ENCODE results near the gene CERS4. TPM values are rescaled to one million over a fixed set of nuclear protein-coding genes. Genes with fewer than 3 reads are reported as not detected.

CERS4 gene
- total and polyA plus RNA-seq, 10 of the 15 experiments (the other 5 are each of a cell fraction or from before 2014, with no cell fraction given): 0.34 to 62.1 (median 20.7) TPM

DNA sequence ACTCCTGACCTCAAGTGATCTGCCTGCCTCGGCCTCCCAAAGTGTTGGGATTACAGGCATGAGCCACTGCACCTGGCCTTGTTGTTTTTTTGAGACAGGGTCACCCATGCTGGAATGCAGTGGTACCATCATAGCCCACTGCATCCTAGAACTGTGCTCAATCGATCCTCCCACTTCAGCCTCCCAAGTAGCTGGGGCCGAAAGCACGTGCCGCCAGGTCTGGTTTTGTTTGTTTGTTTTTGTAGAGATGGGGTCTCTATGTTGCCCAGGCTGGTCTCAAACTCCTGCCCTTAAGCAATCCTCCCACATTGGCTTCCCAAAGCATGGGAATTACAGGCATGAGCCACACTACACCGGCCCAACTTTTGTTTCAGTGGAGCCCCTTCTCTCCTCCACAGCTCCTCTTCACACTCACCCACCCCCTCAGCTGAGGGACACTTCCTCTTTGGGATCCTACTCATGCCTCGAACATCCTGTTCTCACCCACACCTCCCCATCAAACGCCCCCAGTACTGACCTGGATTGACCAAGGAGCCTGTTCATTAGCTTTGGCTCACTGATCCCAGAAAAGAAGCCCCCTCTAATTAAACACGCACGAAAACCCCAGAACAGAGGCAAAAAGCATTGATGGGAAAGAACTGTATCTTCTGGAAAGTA is 12.8 kb upstream of the CERS4 start (continued):
- TF ChIP-seq, protein P1, sequence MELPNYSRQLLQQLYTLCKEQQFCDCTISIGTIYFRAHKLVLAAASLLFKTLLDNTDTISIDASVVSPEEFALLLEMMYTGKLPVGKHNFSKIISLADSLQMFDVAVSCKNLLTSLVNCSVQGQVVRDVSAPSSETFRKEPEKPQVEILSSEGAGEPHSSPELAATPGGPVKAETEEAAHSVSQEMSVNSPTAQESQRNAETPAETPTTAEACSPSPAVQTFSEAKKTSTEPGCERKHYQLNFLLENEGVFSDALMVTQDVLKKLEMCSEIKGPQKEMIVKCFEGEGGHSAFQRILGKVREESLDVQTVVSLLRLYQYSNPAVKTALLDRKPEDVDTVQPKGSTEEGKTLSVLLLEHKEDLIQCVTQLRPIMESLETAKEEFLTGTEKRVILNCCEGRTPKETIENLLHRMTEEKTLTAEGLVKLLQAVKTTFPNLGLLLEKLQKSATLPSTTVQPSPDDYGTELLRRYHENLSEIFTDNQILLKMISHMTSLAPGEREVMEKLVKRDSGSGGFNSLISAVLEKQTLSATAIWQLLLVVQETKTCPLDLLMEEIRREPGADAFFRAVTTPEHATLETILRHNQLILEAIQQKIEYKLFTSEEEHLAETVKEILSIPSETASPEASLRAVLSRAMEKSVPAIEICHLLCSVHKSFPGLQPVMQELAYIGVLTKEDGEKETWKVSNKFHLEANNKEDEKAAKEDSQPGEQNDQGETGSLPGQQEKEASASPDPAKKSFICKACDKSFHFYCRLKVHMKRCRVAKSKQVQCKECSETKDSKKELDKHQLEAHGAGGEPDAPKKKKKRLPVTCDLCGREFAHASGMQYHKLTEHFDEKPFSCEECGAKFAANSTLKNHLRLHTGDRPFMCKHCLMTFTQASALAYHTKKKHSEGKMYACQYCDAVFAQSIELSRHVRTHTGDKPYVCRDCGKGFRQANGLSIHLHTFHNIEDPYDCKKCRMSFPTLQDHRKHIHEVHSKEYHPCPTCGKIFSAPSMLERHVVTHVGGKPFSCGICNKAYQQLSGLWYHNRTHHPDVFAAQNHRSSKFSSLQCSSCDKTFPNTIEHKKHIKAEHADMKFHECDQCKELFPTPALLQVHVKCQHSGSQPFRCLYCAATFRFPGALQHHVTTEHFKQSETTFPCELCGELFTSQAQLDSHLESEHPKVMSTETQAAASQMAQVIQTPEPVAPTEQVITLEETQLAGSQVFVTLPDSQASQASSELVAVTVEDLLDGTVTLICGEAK (IDR thresholded peaks at IDR 0.05; ENCODE audit: borderline replicate concordance): no peak
- TF ChIP-seq NR2F1 (conservative IDR thresholded peaks at IDR 0.05) (peak; percentile 79), TAF1 (IDR thresholded peaks at IDR 0.05; ENCODE audit: borderline replicate concordance, low read depth, low read length) (no peak), TCF12 (IDR thresholded peaks at IDR 0.05; ENCODE audit: low read depth, low read length) (no peak), ATF7 (IDR thresholded peaks at IDR 0.05; ENCODE audit: low read depth) (peak; percentile 48; the same call in 1 of the 2 replicates), SUZ12 (IDR thresholded peaks at IDR 0.05; ENCODE audit: unreplicated experiment) (no peak), TARDBP (IDR thresholded peaks at IDR 0.05; ENCODE audit: borderline replicate concordance) (no peak), MTA2 (IDR thresholded peaks at IDR 0.05; ENCODE audit: low read depth) (peak; percentile 98), YBX1 (IDR thresholded peaks at IDR 0.05) (no peak), PAX5 (IDR thresholded peaks at IDR 0.05; ENCODE audit: borderline replicate concordance, low read depth, low read length) (peak; percentile 68; the same call in 1 of the 2 replicates), ZNF384 (IDR thresholded peaks at IDR 0.05; ENCODE audit: borderline replicate concordance, low read depth, low read length) (no peak), EGR1 (IDR thresholded peaks at IDR 0.05; ENCODE audit: borderline replicate concordance in 1 of 2, low read depth in 2 of 2, low read length in 2 of 2) (peak in 1 of 2 experiments; percentile 67; a peak in 1 of 3 replicates), CHD1 (IDR thresholded peaks at IDR 0.05; ENCODE audit: low read depth, low read length) (no peak), MEF2B (IDR thresholded peaks at IDR 0.05; ENCODE audit: partially characterized antibody, poor library complexity, severe bottlenecking) (peak; percentile 28), CHD2 (IDR thresholded peaks at IDR 0.05; ENCODE audit: borderline replicate concordance, low read depth, low read length) (no peak)
- TF ChIP-seq, protein P2, sequence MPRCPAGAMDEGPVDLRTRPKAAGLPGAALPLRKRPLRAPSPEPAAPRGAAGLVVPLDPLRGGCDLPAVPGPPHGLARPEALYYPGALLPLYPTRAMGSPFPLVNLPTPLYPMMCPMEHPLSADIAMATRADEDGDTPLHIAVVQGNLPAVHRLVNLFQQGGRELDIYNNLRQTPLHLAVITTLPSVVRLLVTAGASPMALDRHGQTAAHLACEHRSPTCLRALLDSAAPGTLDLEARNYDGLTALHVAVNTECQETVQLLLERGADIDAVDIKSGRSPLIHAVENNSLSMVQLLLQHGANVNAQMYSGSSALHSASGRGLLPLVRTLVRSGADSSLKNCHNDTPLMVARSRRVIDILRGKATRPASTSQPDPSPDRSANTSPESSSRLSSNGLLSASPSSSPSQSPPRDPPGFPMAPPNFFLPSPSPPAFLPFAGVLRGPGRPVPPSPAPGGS (IDR thresholded peaks at IDR 0.05; ENCODE audit: borderline replicate concordance, insufficient read depth, low read depth, low read length, poor library complexity, severe bottlenecking): no peak
- TF ChIP-seq, protein P3, sequence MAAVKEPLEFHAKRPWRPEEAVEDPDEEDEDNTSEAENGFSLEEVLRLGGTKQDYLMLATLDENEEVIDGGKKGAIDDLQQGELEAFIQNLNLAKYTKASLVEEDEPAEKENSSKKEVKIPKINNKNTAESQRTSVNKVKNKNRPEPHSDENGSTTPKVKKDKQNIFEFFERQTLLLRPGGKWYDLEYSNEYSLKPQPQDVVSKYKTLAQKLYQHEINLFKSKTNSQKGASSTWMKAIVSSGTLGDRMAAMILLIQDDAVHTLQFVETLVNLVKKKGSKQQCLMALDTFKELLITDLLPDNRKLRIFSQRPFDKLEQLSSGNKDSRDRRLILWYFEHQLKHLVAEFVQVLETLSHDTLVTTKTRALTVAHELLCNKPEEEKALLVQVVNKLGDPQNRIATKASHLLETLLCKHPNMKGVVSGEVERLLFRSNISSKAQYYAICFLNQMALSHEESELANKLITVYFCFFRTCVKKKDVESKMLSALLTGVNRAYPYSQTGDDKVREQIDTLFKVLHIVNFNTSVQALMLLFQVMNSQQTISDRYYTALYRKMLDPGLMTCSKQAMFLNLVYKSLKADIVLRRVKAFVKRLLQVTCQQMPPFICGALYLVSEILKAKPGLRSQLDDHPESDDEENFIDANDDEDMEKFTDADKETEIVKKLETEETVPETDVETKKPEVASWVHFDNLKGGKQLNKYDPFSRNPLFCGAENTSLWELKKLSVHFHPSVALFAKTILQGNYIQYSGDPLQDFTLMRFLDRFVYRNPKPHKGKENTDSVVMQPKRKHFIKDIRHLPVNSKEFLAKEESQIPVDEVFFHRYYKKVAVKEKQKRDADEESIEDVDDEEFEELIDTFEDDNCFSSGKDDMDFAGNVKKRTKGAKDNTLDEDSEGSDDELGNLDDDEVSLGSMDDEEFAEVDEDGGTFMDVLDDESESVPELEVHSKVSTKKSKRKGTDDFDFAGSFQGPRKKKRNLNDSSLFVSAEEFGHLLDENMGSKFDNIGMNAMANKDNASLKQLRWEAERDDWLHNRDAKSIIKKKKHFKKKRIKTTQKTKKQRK (IDR thresholded peaks at IDR 0.05; ENCODE audit: low read depth, low read length): no peak
- TF ChIP-seq, protein P4, sequence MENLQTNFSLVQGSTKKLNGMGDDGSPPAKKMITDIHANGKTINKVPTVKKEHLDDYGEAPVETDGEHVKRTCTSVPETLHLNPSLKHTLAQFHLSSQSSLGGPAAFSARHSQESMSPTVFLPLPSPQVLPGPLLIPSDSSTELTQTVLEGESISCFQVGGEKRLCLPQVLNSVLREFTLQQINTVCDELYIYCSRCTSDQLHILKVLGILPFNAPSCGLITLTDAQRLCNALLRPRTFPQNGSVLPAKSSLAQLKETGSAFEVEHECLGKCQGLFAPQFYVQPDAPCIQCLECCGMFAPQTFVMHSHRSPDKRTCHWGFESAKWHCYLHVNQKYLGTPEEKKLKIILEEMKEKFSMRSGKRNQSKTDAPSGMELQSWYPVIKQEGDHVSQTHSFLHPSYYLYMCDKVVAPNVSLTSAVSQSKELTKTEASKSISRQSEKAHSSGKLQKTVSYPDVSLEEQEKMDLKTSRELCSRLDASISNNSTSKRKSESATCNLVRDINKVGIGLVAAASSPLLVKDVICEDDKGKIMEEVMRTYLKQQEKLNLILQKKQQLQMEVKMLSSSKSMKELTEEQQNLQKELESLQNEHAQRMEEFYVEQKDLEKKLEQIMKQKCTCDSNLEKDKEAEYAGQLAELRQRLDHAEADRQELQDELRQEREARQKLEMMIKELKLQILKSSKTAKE (IDR thresholded peaks at IDR 0.05; ENCODE audit: low read depth, poor library complexity, severe bottlenecking): peak; percentile 50
